ENCODE data around the gene ZNF579. TPM values are rescaled to one million over a fixed set of nuclear protein-coding genes. Genes with fewer than 3 reads are reported as not detected.

The ZNF579 gene
- total and polyA plus RNA-seq, 2 of the 13 experiments (the other 11 are each of a cell fraction or from before 2014, with no cell fraction given), result 2.1 to 2.9 TPM

GRCh38 chr19:55605637-55606470, 25.2 kb upstream of the ZNF579 start, which contains the start of gene ZNF865 (continued):
- TF ChIP-seq PREB (CRISPR knock-in tag; IDR thresholded peaks at IDR 0.05), result no peak
- no peak for TF ChIP-seq ZNF451 (CRISPR knock-in tag; IDR thresholded peaks at IDR 0.05)
- TF ChIP-seq, protein P1, sequence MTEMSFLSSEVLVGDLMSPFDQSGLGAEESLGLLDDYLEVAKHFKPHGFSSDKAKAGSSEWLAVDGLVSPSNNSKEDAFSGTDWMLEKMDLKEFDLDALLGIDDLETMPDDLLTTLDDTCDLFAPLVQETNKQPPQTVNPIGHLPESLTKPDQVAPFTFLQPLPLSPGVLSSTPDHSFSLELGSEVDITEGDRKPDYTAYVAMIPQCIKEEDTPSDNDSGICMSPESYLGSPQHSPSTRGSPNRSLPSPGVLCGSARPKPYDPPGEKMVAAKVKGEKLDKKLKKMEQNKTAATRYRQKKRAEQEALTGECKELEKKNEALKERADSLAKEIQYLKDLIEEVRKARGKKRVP (CRISPR knock-in tag; IDR thresholded peaks at IDR 0.05), result no peak
- TF ChIP-seq PLSCR1 (CRISPR knock-in tag; IDR thresholded peaks at IDR 0.05; ENCODE audit: borderline replicate concordance), result no peak
- no peak for TF ChIP-seq ZNF17 (CRISPR knock-in tag; IDR thresholded peaks at IDR 0.05)
- TF ChIP-seq GPBP1L1 (CRISPR knock-in tag; IDR thresholded peaks at IDR 0.05), result no peak
- TF ChIP-seq KAT8 (CRISPR knock-in tag; IDR thresholded peaks at IDR 0.05), result no peak
- no peak for TF ChIP-seq MTA1 (CRISPR knock-in tag; IDR thresholded peaks at IDR 0.05; ENCODE audit: borderline replicate concordance)
- no peak for TF ChIP-seq BATF2 (CRISPR knock-in tag; IDR thresholded peaks at IDR 0.05)
- TF ChIP-seq ZNF589 (CRISPR knock-in tag; conservative IDR thresholded peaks at IDR 0.05), result no peak
- TF ChIP-seq ISL2 (CRISPR knock-in tag; IDR thresholded peaks at IDR 0.05), result no peak
- no peak for TF ChIP-seq BCL3 (CRISPR knock-in tag; IDR thresholded peaks at IDR 0.05)
- TF ChIP-seq, protein P2, sequence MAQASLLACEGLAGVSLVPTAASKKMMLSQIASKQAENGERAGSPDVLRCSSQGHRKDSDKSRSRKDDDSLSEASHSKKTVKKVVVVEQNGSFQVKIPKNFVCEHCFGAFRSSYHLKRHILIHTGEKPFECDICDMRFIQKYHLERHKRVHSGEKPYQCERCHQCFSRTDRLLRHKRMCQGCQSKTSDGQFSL (CRISPR knock-in tag; IDR thresholded peaks at IDR 0.05), result peak; percentile 99
- TF ChIP-seq MEF2D (CRISPR knock-in tag; IDR thresholded peaks at IDR 0.05), result peak; percentile 62; the same call in 1 of the 2 replicates
- no peak for TF ChIP-seq ZNF670 (CRISPR knock-in tag; IDR thresholded peaks at IDR 0.05; ENCODE audit: borderline replicate concordance)
- no peak for TF ChIP-seq DR1 (CRISPR knock-in tag; IDR thresholded peaks at IDR 0.05)
- TF ChIP-seq POLR2AphosphoS5 (IDR thresholded peaks at IDR 0.05; ENCODE audit: low read depth, low read length), result no peak
- TF ChIP-seq ZNF431 (CRISPR knock-in tag; IDR thresholded peaks at IDR 0.05; ENCODE audit: borderline replicate concordance, low read depth), result no peak
- TF ChIP-seq, protein P3, sequence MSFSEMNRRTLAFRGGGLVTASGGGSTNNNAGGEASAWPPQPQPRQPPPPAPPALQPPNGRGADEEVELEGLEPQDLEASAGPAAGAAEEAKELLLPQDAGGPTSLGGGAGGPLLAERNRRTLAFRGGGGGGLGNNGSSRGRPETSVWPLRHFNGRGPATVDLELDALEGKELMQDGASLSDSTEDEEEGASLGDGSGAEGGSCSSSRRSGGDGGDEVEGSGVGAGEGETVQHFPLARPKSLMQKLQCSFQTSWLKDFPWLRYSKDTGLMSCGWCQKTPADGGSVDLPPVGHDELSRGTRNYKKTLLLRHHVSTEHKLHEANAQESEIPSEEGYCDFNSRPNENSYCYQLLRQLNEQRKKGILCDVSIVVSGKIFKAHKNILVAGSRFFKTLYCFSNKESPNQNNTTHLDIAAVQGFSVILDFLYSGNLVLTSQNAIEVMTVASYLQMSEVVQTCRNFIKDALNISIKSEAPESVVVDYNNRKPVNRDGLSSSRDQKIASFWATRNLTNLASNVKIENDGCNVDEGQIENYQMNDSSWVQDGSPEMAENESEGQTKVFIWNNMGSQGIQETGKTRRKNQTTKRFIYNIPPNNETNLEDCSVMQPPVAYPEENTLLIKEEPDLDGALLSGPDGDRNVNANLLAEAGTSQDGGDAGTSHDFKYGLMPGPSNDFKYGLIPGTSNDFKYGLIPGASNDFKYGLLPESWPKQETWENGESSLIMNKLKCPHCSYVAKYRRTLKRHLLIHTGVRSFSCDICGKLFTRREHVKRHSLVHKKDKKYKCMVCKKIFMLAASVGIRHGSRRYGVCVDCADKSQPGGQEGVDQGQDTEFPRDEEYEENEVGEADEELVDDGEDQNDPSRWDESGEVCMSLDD (CRISPR knock-in tag; IDR thresholded peaks at IDR 0.05; ENCODE audit: borderline replicate concordance), result no peak
